Epithelial cell of proximal tubule (primary cell): ENCODE data around the gene NLGN2. TPM values are rescaled to one million over a fixed set of nuclear protein-coding genes. Genes with fewer than 3 reads are reported as not detected.
"Not testable (repeated sequence)": the region's sequence is repeated elsewhere in the genome, so short reads cannot be mapped to it uniquely, and the experiment has no call there.

Experiments
- DNase-seq: peaks from one replicate; pipeline ENCODE4 v3.0.0-alpha.2; 2011; ENCODE audit warnings: low read depth
- H3K4me3 ChIP-seq: 2 replicates; pipeline ENCODE4 v1.5.1; 2011; ENCODE audit warnings: low read depth, mild to moderate bottlenecking, low read length
- CTCF ChIP-seq: conservative IDR thresholded peaks from 2 replicates; pipeline ENCODE4 v1.5.1; 2012; ENCODE audit warnings: low read depth, mild to moderate bottlenecking, low read length
- total RNA-seq: library from RNA; depleted of rRNA; stranded (reverse); fragments of >200 nt; gene quantifications from 2 replicates; pipeline ENCODE4 v1.2.3, GENCODE V29; 2015

The NLGN2 gene
- 2.5 and 10.3 TPM in 2 replicates for total RNA-seq

GRCh38 chr17:7407485-7408251 lies at the start of gene NLGN2:
TSS of gene NLGN2 (plus strand) at chr17:7407845. CDS start at chr17:7408256, 411 bp downstream.
- no peak for DNase-seq
- no peak within 1 kb of the TSS for H3K4me3 ChIP-seq
- TF ChIP-seq CTCF: no peak

DNA sequence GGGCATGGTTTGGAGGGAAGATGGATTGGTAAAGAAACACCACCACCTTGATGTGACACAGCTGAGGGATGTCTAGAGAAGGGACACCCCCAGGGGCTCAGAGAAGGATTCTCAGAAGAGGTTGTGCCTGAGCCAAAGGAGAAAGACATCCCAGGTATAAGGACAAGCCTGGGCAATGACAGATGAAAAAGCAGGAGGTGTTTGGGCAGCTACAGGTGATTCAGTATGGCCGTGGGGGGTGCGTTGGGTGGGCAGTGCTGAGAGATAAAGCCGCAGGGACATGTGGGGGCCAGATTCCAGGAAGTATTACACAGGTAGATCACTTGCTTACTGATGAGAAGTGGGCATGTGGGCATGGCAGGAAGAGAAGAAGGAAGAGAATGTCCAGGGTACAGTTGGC lies 45.7 kb upstream of the NLGN2 start:
- H3K4me3 ChIP-seq: no peak overlapping the region
- TF ChIP-seq CTCF: no peak
- DNase-seq: no peak

DNA sequence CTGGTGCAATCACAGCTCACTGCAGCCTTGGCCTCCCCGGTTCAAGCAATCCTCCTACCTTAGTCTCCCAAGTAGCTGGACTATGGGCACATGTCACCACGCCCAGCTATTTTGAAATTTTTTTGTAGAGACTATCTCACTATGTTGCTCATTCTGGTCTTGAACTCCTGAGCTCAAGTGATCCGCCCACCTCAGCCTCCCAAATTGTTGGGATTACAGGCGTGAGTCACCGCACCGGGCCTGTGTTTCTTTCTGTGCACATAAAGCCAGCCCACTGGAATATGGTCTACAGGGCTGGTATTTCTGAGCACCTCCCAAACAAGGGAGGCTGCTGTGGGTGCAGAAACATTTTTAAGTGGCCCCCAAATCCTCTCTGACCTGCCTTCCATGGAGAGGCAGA lies 44.3 kb upstream of the NLGN2 start:
- DNase-seq: no peak
- H3K4me3 ChIP-seq: no peak overlapping the region
- TF ChIP-seq CTCF: no peak

GRCh38 chr17:7365963-7366362 lies 41.7 kb upstream of the NLGN2 start:
- DNase-seq, H3K4me3 ChIP-seq: not testable (repeated sequence)

GRCh38 chr17:7367083-7367482 lies 40.6 kb upstream of the NLGN2 start:
- TF ChIP-seq CTCF: no peak
- no peak for DNase-seq
- no peak overlapping the region for H3K4me3 ChIP-seq

DNA sequence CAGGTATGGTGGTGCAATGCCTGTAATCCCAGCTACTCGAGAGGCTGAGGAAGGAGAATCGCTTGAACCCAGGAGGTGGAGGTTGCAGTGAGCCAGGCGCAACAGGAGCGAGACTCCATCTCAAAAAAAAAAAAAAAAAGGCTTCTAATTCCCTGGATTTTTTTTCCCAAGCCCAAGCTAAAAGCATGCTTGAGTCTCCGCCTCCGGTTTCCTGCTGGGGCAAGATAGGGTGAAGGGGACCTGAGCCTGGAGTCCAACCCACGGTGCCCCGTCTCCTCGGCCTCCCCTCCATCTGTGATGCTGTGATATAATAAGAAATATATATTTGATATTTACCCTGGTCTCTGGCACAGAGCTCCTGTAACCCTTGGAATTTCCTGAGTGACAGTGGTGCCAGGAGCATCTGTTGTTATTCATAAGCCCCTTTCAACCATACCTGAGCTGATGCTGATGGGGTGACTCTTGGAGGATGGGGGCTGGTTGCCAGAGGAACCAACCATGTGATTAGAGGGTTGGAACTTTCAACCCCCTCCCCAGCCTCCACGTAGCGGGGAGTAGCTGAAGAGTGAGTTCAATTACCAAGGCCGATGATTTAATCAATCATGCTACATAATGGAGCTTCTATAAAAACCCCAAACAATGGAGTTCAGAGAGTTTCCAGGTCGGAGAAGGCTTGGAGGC lies 39.6 kb upstream of the NLGN2 start:
- TF ChIP-seq CTCF: no peak
- no peak for DNase-seq
- H3K4me3 ChIP-seq: no peak overlapping the region

DNA sequence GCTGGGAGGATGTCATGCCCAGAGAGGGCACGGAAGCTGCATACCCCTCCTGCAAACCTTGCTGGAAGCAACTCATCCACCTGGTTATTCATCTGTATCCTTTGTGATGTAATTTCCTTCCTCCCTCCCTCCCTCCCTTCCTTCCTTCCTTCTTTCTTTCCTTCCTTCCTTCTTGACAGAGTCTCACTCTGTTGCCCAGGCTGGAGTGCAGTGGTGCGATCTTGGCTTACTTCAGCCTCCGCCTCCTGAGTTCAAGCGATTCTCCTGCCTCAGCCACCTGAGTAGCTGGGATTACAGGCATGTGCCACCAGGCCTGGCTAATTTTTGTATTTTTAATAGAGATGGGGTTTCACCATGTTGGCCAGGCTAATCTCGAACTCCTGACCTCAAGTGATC lies 39.0 kb upstream of the NLGN2 start:
- not testable (repeated sequence) for H3K4me3 ChIP-seq, DNase-seq

DNA sequence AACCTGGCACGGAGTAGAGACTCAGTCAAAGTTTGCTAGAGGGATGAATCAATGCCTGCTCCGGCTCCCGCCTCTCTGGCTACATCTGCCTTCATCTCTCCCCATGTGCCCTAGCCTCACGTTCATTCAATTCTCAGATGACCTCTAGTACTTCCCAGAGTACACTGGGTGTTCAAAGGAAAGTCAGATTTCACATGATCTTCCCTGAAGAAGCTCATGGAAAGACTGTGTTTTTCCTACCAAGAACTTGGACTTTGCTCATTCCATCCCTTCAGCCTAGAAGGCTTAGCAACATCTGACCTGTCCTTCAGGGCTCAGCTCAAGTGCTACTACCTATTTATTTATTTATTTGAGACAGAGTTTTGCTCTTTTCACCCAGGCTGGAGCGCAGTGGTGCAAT lies 37.8 kb upstream of the NLGN2 start:
- DNase-seq: no peak
- no peak for TF ChIP-seq CTCF
- H3K4me3 ChIP-seq: no peak overlapping the region
